B cell (primary cell): ENCODE measurements around the gene JPT2. TPM values are rescaled to one million over a fixed set of nuclear protein-coding genes. Genes with fewer than 3 reads are reported as not detected.

Source experiments
- ATAC-seq: fragments of 200-7000 bp; cut with Tn5 transposase; one replicate; pipeline ENCODE4 v1.10.0; 2021; ENCODE audit warnings: low read depth, mild to moderate bottlenecking, moderate number of reproducible peaks, moderate library complexity
- CTCF ChIA-PET: fragments of 350-600 bp; sonication (Branson Sonifier 250); formaldehyde crosslinking; loops from one replicate; lab custom pipeline; 2021; ENCODE audit warnings: antibody characterized with exemption, inconsistent platforms; lab: Charles Lee
- POLR2A ChIA-PET: fragments of 350-600 bp; sonication (Branson Sonifier 250); formaldehyde crosslinking; loops from one replicate; lab custom pipeline; 2021; ENCODE audit warnings: antibody characterized with exemption; lab: Charles Lee
- DNase-seq: peaks from one replicate; pipeline ENCODE4 v3.0.0; 2013
- H2AFZ ChIP-seq: 2 replicates; pipeline ENCODE4 v1.6.1; 2012; ENCODE audit warnings: mild to moderate bottlenecking, low read depth, low read length; ENCODE audit not compliant: insufficient read depth, poor library complexity, severe bottlenecking
- H3K27ac ChIP-seq, 2 donors: 1 replicate in 1 of 2; 2 replicates in 1 of 2; pipeline ENCODE4 v1.5.1; 2012 to 2013; ENCODE audit warnings: low read length in 2 of 2, mild to moderate bottlenecking in 2 of 2, moderate library complexity in 1 of 2
- H3K27me3 ChIP-seq, 4 experiments: fragments of 200-600 bp in 1 of 4; sonication (generic) in 1 of 4; replicated peaks in 1 of 4; 1 replicate in 2 of 4; 2 replicates in 2 of 4; pipeline versions ENCODE4 v1.6.1 to v1.7.0; 2013 to 2016; ENCODE audit warnings: low read length in 3 of 4, mild to moderate bottlenecking in 2 of 4, mixed read lengths in 1 of 4, moderate library complexity in 1 of 4; ENCODE audit not compliant: insufficient read depth in 4 of 4, control insufficient read depth in 3 of 4; ENCODE audit errors: control extremely low read depth in 1 of 4
- H3K36me3 ChIP-seq, 2 experiments: replicated peaks in 1 of 2; 1 replicate in 1 of 2; 2 replicates in 1 of 2; pipeline versions ENCODE4 v1.6.1 to v1.7.1; 2013; ENCODE audit warnings: low read length in 1 of 2; ENCODE audit not compliant: insufficient read depth in 2 of 2, control insufficient read depth in 1 of 2; ENCODE audit errors: control extremely low read depth in 1 of 2, extremely low read depth in 1 of 2
- H3K4me1 ChIP-seq, 2 donors: fragments of 200-600 bp in 1 of 2; sonication (generic) in 1 of 2; 1 replicate in 1 of 2; 2 replicates in 1 of 2; pipeline versions ENCODE4 v1.5.1 to v1.6.1; 2013 to 2017; ENCODE audit warnings: low read length in 2 of 2; ENCODE audit not compliant: control insufficient read depth in 2 of 2, insufficient read depth in 2 of 2
- H3K4me2 ChIP-seq: replicated peaks from 2 replicates; pipeline ENCODE3; 2012; ENCODE audit warnings: mild to moderate bottlenecking, low read depth, low read length; ENCODE audit not compliant: poor library complexity, severe bottlenecking
- H3K4me3 ChIP-seq, 5 experiments: fragments of 200-600 bp in 1 of 5; sonication (generic) in 1 of 5; 1 replicate in 3 of 5; 2 replicates in 2 of 5; pipeline versions ENCODE4 v1.5.1 to v1.7.0; 2011 to 2016; ENCODE audit warnings: low read length in 4 of 5, mild to moderate bottlenecking in 4 of 5, low read depth in 2 of 5, control low read depth in 1 of 5, moderate library complexity in 1 of 5; ENCODE audit not compliant: insufficient read depth in 1 of 5; ENCODE audit errors: control extremely low read depth in 1 of 5, extremely low read depth in 1 of 5
- H3K79me2 ChIP-seq: fragments of 200-600 bp; sonication (generic); one replicate; pipeline ENCODE4 v1.6.0; 2016; ENCODE audit warnings: low read length; ENCODE audit not compliant: control insufficient read depth, insufficient read depth
- H3K9ac ChIP-seq: fragments of 200-600 bp; sonication (generic); 2 replicates; pipeline ENCODE4 v1.6.1; 2017; ENCODE audit warnings: mild to moderate bottlenecking, low read length, moderate library complexity
- H3K9me3 ChIP-seq, 3 donors: one replicate each; pipeline versions ENCODE4 v1.6.1 to v1.7.1; 2013; ENCODE audit warnings: low read length in 2 of 3; ENCODE audit not compliant: control insufficient read depth in 2 of 3, insufficient read depth in 1 of 3; ENCODE audit errors: control extremely low read depth in 1 of 3
- H4K20me1 ChIP-seq: 2 replicates; pipeline ENCODE4 v1.6.0; 2012; ENCODE audit warnings: mild to moderate bottlenecking, low read length; ENCODE audit not compliant: insufficient read depth, control insufficient read depth, poor library complexity, severe bottlenecking
- H3K27ac Mint-ChIP-seq: one replicate; pipeline ENCODE4 v1.8.0; 2021; ENCODE audit warnings: mixed read lengths
- H3K27me3 Mint-ChIP-seq: one replicate; pipeline ENCODE4 v1.8.0; 2021; ENCODE audit warnings: mixed read lengths
- H3K4me1 Mint-ChIP-seq: one replicate; pipeline ENCODE4 v1.8.0; 2021; ENCODE audit warnings: mixed read lengths
- H3K4me3 Mint-ChIP-seq: one replicate; pipeline ENCODE4 v1.8.0; 2021; ENCODE audit warnings: mixed read lengths
- H3K9me3 Mint-ChIP-seq: one replicate; pipeline ENCODE4 v1.8.0; 2022; ENCODE audit warnings: mixed read lengths; ENCODE audit not compliant: insufficient read depth
- EZH2 ChIP-seq: IDR thresholded peaks from 2 replicates; pipeline ENCODE4 v1.6.1; 2012; ENCODE audit warnings: borderline replicate concordance, low read depth, mild to moderate bottlenecking, moderate library complexity, low read length; ENCODE audit not compliant: insufficient read depth, poor library complexity, severe bottlenecking
- WGBS: methylation state at CpG from one replicate; pipeline ENCODE4 v1.1.5; 2013; ENCODE audit warnings: missing lambda C conversion rate; ENCODE audit not compliant: insufficient coverage; 5-methylcytosine and 5-hydroxymethylcytosine counted together
- intact Hi-C: fragments of 100-400 bp; cut with micrococcal nuclease; formaldehyde crosslinking; loops from one replicate; pipeline ENCODE4 v1.10.0; 2022
- polyA plus RNA-seq: library from polyadenylated mRNA; depleted of rRNA; stranded (reverse); fragments of >200 nt; gene quantifications from 2 replicates; pipeline ENCODE4 v1.2.3, GENCODE V29; 2012
- total RNA-seq, 2 donors: library from RNA; stranded (reverse); fragments of 120-200 nt in 1 of 2; gene quantifications; 1 replicate in 1 of 2; 2 replicates in 1 of 2; pipeline versions ENCODE4 v1.2.3 to v1.2.4, GENCODE V29; 2013 to 2022
- TF ChIP-seq, protein P1 (sequence below): fragments of 200-600 bp; IDR thresholded peaks from one replicate; pipeline ENCODE4 v1.8.0; 2022; ENCODE audit warnings: antibody characterized with exemption, mild to moderate bottlenecking

The JPT2 gene
- total and polyA plus RNA-seq, 2 donors (not counting 1 experiment from before 2014, with no cell fraction given) = 10.7 to 45.7 TPM

GRCh38 chr16:1655909-1656807 lies 21.9 kb upstream of the JPT2 start:
- DNase-seq = no peak
- H3K9ac ChIP-seq = no peak overlapping the region
- POLR2A ChIA-PET = no interaction called here
- TF ChIP-seq, protein P1, sequence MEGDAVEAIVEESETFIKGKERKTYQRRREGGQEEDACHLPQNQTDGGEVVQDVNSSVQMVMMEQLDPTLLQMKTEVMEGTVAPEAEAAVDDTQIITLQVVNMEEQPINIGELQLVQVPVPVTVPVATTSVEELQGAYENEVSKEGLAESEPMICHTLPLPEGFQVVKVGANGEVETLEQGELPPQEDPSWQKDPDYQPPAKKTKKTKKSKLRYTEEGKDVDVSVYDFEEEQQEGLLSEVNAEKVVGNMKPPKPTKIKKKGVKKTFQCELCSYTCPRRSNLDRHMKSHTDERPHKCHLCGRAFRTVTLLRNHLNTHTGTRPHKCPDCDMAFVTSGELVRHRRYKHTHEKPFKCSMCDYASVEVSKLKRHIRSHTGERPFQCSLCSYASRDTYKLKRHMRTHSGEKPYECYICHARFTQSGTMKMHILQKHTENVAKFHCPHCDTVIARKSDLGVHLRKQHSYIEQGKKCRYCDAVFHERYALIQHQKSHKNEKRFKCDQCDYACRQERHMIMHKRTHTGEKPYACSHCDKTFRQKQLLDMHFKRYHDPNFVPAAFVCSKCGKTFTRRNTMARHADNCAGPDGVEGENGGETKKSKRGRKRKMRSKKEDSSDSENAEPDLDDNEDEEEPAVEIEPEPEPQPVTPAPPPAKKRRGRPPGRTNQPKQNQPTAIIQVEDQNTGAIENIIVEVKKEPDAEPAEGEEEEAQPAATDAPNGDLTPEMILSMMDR = no peak
- TF ChIP-seq EZH2 = no peak
- H3K9me3 ChIP-seq = no peaks in the 10 kb centered on the region
- H3K27ac ChIP-seq = no peak overlapping the region
- H3K79me2 ChIP-seq = peaks cover 30% of the 10 kb centered on the region
- 98% methylated on average over 52 of the region's 52 CpGs for WGBS
- no peaks in the 10 kb centered on the region for H3K27me3 Mint-ChIP-seq
- H3K36me3 ChIP-seq = peaks cover 0 to 64% of the 10 kb centered on the region in 2 experiments
- no peak overlapping the region for H3K4me3 ChIP-seq
- H3K4me3 Mint-ChIP-seq = no peak overlapping the region
- CTCF ChIA-PET = no interaction called here
- intact Hi-C loops = no loop called here
- H3K9me3 Mint-ChIP-seq = no peaks in the 10 kb centered on the region
- H3K27me3 ChIP-seq = no peaks in the 10 kb centered on the region
- H2AFZ ChIP-seq = no peak overlapping the region
- peaks cover 6% of the 10 kb centered on the region for H4K20me1 ChIP-seq
- no peaks in the 10 kb centered on the region for H3K4me1 ChIP-seq
- H3K4me1 Mint-ChIP-seq = peaks cover 2% of the 10 kb centered on the region
- no peak overlapping the region for H3K4me2 ChIP-seq
- no peak for ATAC-seq
- no peak overlapping the region for H3K27ac Mint-ChIP-seq
